Fibroblast of lung (primary cell): ENCODE data around the gene ARMC9.

Experiments used
- EZH2 ChIP-seq: IDR thresholded peaks from 2 replicates; pipeline ENCODE4 v1.5.1; 2012; ENCODE audit warnings: low read length, control low read depth, mild to moderate bottlenecking; ENCODE audit errors: missing control alignments
- TF ChIP-seq, protein P1 (sequence below), 2 donors: IDR thresholded peaks in 1 of 2; conservative IDR thresholded peaks in 1 of 2; 1 replicate in 1 of 2; 2 replicates in 1 of 2; pipeline ENCODE4 v1.5.1; 2011 to 2012; ENCODE audit warnings: low read length in 2 of 2, control low read depth in 1 of 2, inconsistent platforms in 1 of 2, low read depth in 1 of 2, mild to moderate bottlenecking in 1 of 2

- TF ChIP-seq, protein P1, sequence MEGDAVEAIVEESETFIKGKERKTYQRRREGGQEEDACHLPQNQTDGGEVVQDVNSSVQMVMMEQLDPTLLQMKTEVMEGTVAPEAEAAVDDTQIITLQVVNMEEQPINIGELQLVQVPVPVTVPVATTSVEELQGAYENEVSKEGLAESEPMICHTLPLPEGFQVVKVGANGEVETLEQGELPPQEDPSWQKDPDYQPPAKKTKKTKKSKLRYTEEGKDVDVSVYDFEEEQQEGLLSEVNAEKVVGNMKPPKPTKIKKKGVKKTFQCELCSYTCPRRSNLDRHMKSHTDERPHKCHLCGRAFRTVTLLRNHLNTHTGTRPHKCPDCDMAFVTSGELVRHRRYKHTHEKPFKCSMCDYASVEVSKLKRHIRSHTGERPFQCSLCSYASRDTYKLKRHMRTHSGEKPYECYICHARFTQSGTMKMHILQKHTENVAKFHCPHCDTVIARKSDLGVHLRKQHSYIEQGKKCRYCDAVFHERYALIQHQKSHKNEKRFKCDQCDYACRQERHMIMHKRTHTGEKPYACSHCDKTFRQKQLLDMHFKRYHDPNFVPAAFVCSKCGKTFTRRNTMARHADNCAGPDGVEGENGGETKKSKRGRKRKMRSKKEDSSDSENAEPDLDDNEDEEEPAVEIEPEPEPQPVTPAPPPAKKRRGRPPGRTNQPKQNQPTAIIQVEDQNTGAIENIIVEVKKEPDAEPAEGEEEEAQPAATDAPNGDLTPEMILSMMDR (conservative IDR thresholded peaks at IDR 0.05 in 1 of 2, IDR thresholded peaks at IDR 0.05 in 1 of 2; ENCODE audit: low read depth in 1 of 2, low read length in 2 of 2), result no peak
- TF ChIP-seq EZH2, result no peak
Observed at GRCh38 chr2:231360401-231360800, 162.0 kb downstream of the ARMC9 start.
